SKM-1 treated with dmso at 0.1 percent for 144 hours (cell line): ENCODE results near the gene CRIM1.

Source experiments
- DNase-seq: peaks from one replicate; lab custom pipeline; 2025; ENCODE audit not compliant: unreplicated experiment; lab: John Stamatoyannopoulos, UW

Gene CRIM1

GRCh38 chr2:36515538-36515937 lies 160.0 kb downstream of the CRIM1 start:
- DNase-seq, result no peak

GRCh38 chr2:36516136-36516870 lies 160.7 kb downstream of the CRIM1 start:
- DNase-seq, result no peak

- no peak for DNase-seq
Measured at GRCh38 chr2:36520431-36520830, 164.9 kb downstream of the CRIM1 start.

GRCh38 chr2:36523153-36523552 lies 167.6 kb downstream of the CRIM1 start:
- DNase-seq, result no peak

GRCh38 chr2:36525245-36525644 lies 169.7 kb downstream of the CRIM1 start:
- DNase-seq, result no peak

- no peak for DNase-seq
Measured at GRCh38 chr2:36526226-36526625, 170.6 kb downstream of the CRIM1 start.

- no peak for DNase-seq
Measured at GRCh38 chr2:36528274-36528673, 172.7 kb downstream of the CRIM1 start.

GRCh38 chr2:36528766-36529392 lies 173.3 kb downstream of the CRIM1 start:
- no peak for DNase-seq

- DNase-seq, result peak; percentile 13
Measured at GRCh38 chr2:36530178-36530982, 174.8 kb downstream of the CRIM1 start.

- DNase-seq, result peak; percentile 90
Measured at GRCh38 chr2:36530983-36531354, 175.4 kb downstream of the CRIM1 start.

GRCh38 chr2:36534275-36534799 lies 178.8 kb downstream of the CRIM1 start:
- no peak for DNase-seq

GRCh38 chr2:36535099-36535498 lies 179.5 kb downstream of the CRIM1 start:
- DNase-seq, result no peak

- DNase-seq, result no peak
Measured at GRCh38 chr2:36536776-36537175, 181.2 kb downstream of the CRIM1 start.

GRCh38 chr2:36538335-36538734 lies 182.8 kb downstream of the CRIM1 start:
- no peak for DNase-seq

GRCh38 chr2:36539631-36540030 lies 184.1 kb downstream of the CRIM1 start:
- no peak for DNase-seq

GRCh38 chr2:36540986-36541754 lies 185.6 kb downstream of the CRIM1 start:
- no peak for DNase-seq

GRCh38 chr2:36541891-36542595 lies 186.5 kb downstream of the CRIM1 start:
- DNase-seq, result no peak

- no peak for DNase-seq
Measured at GRCh38 chr2:36544638-36545338, 189.2 kb downstream of the CRIM1 start.

GRCh38 chr2:36545871-36546416 lies 190.4 kb downstream of the CRIM1 start:
- DNase-seq, result no peak
